ENCODE results near the gene POSTN. TPM values are rescaled to one million over a fixed set of nuclear protein-coding genes. Genes with fewer than 3 reads are reported as not detected.

Gene POSTN
- total RNA-seq, 1 donor = 390 TPM

- DNase-seq (ENCODE audit: low read depth) = no peak
- H3K4me3 ChIP-seq (ENCODE audit: low read depth, low read length) = no peak overlapping the region
- TF ChIP-seq CTCF (IDR thresholded peaks at IDR 0.05; ENCODE audit: insufficient read depth, low read depth, low read length) = no peak
Observed at GRCh38 chr13:37636701-37637100, 38.1 kb upstream of the POSTN start.

- DNase-seq (ENCODE audit: low read depth) = no peak
- H3K4me3 ChIP-seq (ENCODE audit: low read depth, low read length) = no peak overlapping the region
- TF ChIP-seq CTCF (IDR thresholded peaks at IDR 0.05; ENCODE audit: insufficient read depth, low read depth, low read length) = no peak
Observed at GRCh38 chr13:37632294-37632693, 33.7 kb upstream of the POSTN start.

GRCh38 chr13:37627428-37627827 is 28.9 kb upstream of the POSTN start:
- TF ChIP-seq CTCF (IDR thresholded peaks at IDR 0.05; ENCODE audit: insufficient read depth, low read depth, low read length) = no peak
- H3K4me3 ChIP-seq (ENCODE audit: low read depth, low read length) = no peak overlapping the region
- DNase-seq (ENCODE audit: low read depth) = no peak

GRCh38 chr13:37621811-37622361 is 23.3 kb upstream of the POSTN start:
- no peak for TF ChIP-seq CTCF (IDR thresholded peaks at IDR 0.05; ENCODE audit: insufficient read depth, low read depth, low read length)

GRCh38 chr13:37618554-37618953 is 20.0 kb upstream of the POSTN start:
- DNase-seq (ENCODE audit: low read depth) = peak; percentile 76
- H3K4me3 ChIP-seq (ENCODE audit: low read depth, low read length) = no peak overlapping the region
- no peak for TF ChIP-seq CTCF (IDR thresholded peaks at IDR 0.05; ENCODE audit: insufficient read depth, low read depth, low read length)

More at GRCh38 chr13:37621811-37622361, 23.3 kb upstream of the POSTN start:
- H3K4me3 ChIP-seq (ENCODE audit: low read depth, low read length) = no peak overlapping the region
- peak; percentile 89 for DNase-seq (ENCODE audit: low read depth)

- H3K4me3 ChIP-seq (ENCODE audit: low read depth, low read length) = no peak overlapping the region
- peak; percentile 75 for DNase-seq (ENCODE audit: low read depth)
- TF ChIP-seq CTCF (IDR thresholded peaks at IDR 0.05; ENCODE audit: insufficient read depth, low read depth, low read length) = no peak
Observed at GRCh38 chr13:37617173-37617572, 18.6 kb upstream of the POSTN start.

GRCh38 chr13:37616131-37616530 is 17.6 kb upstream of the POSTN start:
- no peak for TF ChIP-seq CTCF (IDR thresholded peaks at IDR 0.05; ENCODE audit: insufficient read depth, low read depth, low read length)
- no peak overlapping the region for H3K4me3 ChIP-seq (ENCODE audit: low read depth, low read length)
- DNase-seq (ENCODE audit: low read depth) = no peak
